Left renal cortex interstitium (tissue), 4 donors: Measurements from ENCODE around the gene ITIH2. TPM values are rescaled to one million over a fixed set of nuclear protein-coding genes. Genes with fewer than 3 reads are reported as not detected.
A peak's percentile ranks its signal among the peaks of the same experiment; 100 is the strongest.
"Not testable (repeated sequence)": the region's sequence is repeated elsewhere in the genome, so short reads cannot be mapped to it uniquely, and the experiment has no call there.

ENCODE experiments used
- DNase-seq, 4 donors: peaks; one replicate each; pipeline ENCODE4 v3.0.0-alpha.2; 2013; ENCODE audit warnings: low read depth in 4 of 4, low spot score in 2 of 4, missing footprints in 1 of 4
- polyA plus RNA-seq, 4 donors: library from polyadenylated mRNA; unstranded; fragments of 120-200 nt; gene quantifications; one replicate each; pipeline ENCODE4 v1.2.1, GENCODE V29; 2013; ENCODE audit not compliant: insufficient read length in 4 of 4

ITIH2 gene
- polyA plus RNA-seq = 10 to 100 TPM in 1 of 4 donors, under 1 TPM in 3; 0.35 to 16.3 (median 0.43) TPM

GRCh38 chr10:7703140-7703539, at the start of gene ITIH2:
TSS of gene ITIH2 (plus strand) at chr10:7703316. CDS start at chr10:7703435, 119 bp downstream.
- no peak for DNase-seq

- DNase-seq = not testable (repeated sequence)
Measured at GRCh38 chr10:7657079-7657478, 46.0 kb upstream of the ITIH2 start.

- no peak for DNase-seq
Measured at GRCh38 chr10:7657552-7657951, 45.6 kb upstream of the ITIH2 start.

- DNase-seq = no peak
Measured at GRCh38 chr10:7659560-7659959, 43.6 kb upstream of the ITIH2 start.

GRCh38 chr10:7662522-7662921, 40.6 kb upstream of the ITIH2 start:
- no peak for DNase-seq

GRCh38 chr10:7664707-7665106, 38.4 kb upstream of the ITIH2 start:
- DNase-seq = no peak

- DNase-seq = no peak
Measured at GRCh38 chr10:7665767-7666166, 37.3 kb upstream of the ITIH2 start.

GRCh38 chr10:7666253-7667023, 36.7 kb upstream of the ITIH2 start, which contains the start of gene ITIH5:
TSS of gene ITIH5 (minus strand) at chr10:7666966. CDS start at chr10:7666892, 74 bp downstream.
- no peak for DNase-seq

- DNase-seq = no peak
Measured at GRCh38 chr10:7667262-7668141, 35.6 kb upstream of the ITIH2 start.

GRCh38 chr10:7670157-7670556, 33.0 kb upstream of the ITIH2 start:
- DNase-seq = no peak

- DNase-seq = no peak
Measured at GRCh38 chr10:7672341-7673134, 30.6 kb upstream of the ITIH2 start.

- no peak for DNase-seq
Measured at GRCh38 chr10:7679256-7679655, 23.9 kb upstream of the ITIH2 start.

GRCh38 chr10:7680078-7680477, 23.0 kb upstream of the ITIH2 start:
- DNase-seq = not testable (repeated sequence)

GRCh38 chr10:7686351-7687171, 16.6 kb upstream of the ITIH2 start:
- no peak for DNase-seq

- DNase-seq = peak; percentile 61 to 86 (median 70)
Measured at GRCh38 chr10:7687228-7687907, 15.7 kb upstream of the ITIH2 start.

- no peak for DNase-seq
Measured at GRCh38 chr10:7689591-7689990, 13.5 kb upstream of the ITIH2 start.

GRCh38 chr10:7690885-7691597, 12.1 kb upstream of the ITIH2 start:
- DNase-seq = not testable (repeated sequence)

GRCh38 chr10:7692368-7692767, 10.7 kb upstream of the ITIH2 start:
- not testable (repeated sequence) for DNase-seq
